NCI-H1417 (cell line): ENCODE measurements around the gene NOTCH4.

Source experiments
- DNase-seq, 3 experiments: peaks; one replicate each; lab custom pipeline; 2025; lab: John Stamatoyannopoulos, UW

NOTCH4 gene

GRCh38 chr6:32181148-32181702 lies 42.6 kb downstream of the NOTCH4 start:
- DNase-seq: no peak

GRCh38 chr6:32179766-32180405 lies 44.0 kb downstream of the NOTCH4 start:
- no peak for DNase-seq

GRCh38 chr6:32178547-32179440 lies 45.1 kb downstream of the NOTCH4 start:
- no peak for DNase-seq

GRCh38 chr6:32177788-32178546 lies 45.9 kb downstream of the NOTCH4 start, which contains the start of gene RNF5:
TSS of gene RNF5 (plus strand) at chr6:32178405. CDS start at chr6:32178512, 107 bp downstream.
- peak; percentile 98 to 100 (median 98) for DNase-seq

- peak in 2 of 3 experiments; percentile 77 to 90 for DNase-seq
These were observed 46.6 kb downstream of the NOTCH4 start for GRCh38 chr6:32177183-32177787.

GRCh38 chr6:32176476-32177182 lies 47.2 kb downstream of the NOTCH4 start:
- DNase-seq: peak in 2 of 3 experiments; percentile 27 to 37

- DNase-seq: peak; percentile 94 to 96 (median 95)
These were observed 48.0 kb downstream of the NOTCH4 start, which contains the start of gene AGPAT1 for GRCh38 chr6:32175711-32176475. TSS of gene AGPAT1 (minus strand) at chr6:32176084. CDS start at chr6:32171496, 4,588 bp downstream.

- DNase-seq: peak in 1 of 3 experiments; percentile 31
These were observed 48.6 kb downstream of the NOTCH4 start for GRCh38 chr6:32175322-32175710.

GRCh38 chr6:32174416-32174815 lies 49.5 kb downstream of the NOTCH4 start:
- no peak for DNase-seq

- no peak for DNase-seq
These were observed 50.7 kb downstream of the NOTCH4 start for GRCh38 chr6:32173051-32173727.

- DNase-seq: no peak
These were observed 52.6 kb downstream of the NOTCH4 start for GRCh38 chr6:32171234-32171633.

GRCh38 chr6:32170294-32170693 lies 53.6 kb downstream of the NOTCH4 start:
- no peak for DNase-seq

- DNase-seq: no peak
These were observed 54.9 kb downstream of the NOTCH4 start for GRCh38 chr6:32168807-32169591.

GRCh38 chr6:32168350-32168749 lies 55.5 kb downstream of the NOTCH4 start:
- no peak for DNase-seq

GRCh38 chr6:32167761-32168262 lies 56.1 kb downstream of the NOTCH4 start:
- no peak for DNase-seq

- DNase-seq: peak; percentile 4 to 58 (median 24)
These were observed 56.6 kb downstream of the NOTCH4 start for GRCh38 chr6:32167154-32167760.

GRCh38 chr6:32166411-32167061 lies 57.3 kb downstream of the NOTCH4 start:
- DNase-seq: peak in 1 of 3 experiments; percentile 18
